GM08714 (cell line): Measurements from ENCODE around the gene SIPA1.

Experiments used
- H3K4me3 ChIP-seq: fragments of 200-500 bp; sonication (Bioruptor generic); 2 replicates; pipeline ENCODE4 v1.5.1; 2014; ENCODE audit warnings: mild to moderate bottlenecking, low read length, inconsistent platforms
- ZNF274 ChIP-seq: IDR thresholded peaks from 2 replicates; pipeline ENCODE4 v1.6.1; 2012; ENCODE audit warnings: mild to moderate bottlenecking, low read depth, low read length

The SIPA1 gene

DNA sequence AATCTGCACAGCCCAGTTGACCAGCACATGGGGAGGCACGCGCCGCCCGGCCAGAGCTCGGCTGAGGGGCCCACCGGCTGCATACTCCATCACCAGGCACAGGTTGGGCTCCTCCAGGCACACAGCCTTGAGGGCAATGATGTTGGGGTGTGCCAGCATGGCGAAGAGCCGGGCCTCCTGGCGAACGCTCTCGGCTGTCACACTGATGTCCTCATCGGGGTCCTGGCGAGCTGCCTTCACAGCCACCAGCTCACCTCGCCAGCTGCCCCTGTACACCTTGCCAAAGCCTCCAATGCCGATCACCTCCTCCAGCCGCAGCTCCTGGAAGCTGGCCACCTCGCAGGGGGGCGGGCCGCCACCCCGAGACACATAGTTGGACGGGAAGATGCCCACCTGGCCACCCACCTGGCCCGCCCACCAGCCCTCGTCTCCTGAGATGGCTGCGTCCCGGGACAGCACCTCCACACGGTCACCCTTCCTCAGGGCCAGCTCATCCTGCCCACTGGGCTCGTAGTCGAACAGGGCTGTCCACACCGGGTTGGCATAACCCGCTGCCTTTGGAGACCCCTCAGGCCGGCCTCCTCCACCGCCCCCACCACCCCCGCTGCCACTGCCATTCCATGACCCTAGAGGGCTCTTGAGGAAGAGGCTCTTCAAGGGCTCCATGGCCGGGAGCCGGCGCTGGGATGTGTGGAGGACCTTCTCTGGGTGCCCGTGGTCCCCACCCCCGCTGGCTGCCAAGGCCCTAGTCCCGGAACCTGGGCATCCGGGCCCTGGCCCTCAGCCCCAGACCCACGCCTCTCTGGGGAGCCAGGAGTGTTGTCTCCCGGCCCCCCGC lies 24.6 kb upstream of the SIPA1 start:
- no peak for TF ChIP-seq ZNF274
- H3K4me3 ChIP-seq = peak overlapping the region; percentile 85

GRCh38 chr11:65615229-65615949 lies 22.5 kb upstream of the SIPA1 start, which contains the start of gene PCNX3:
TSS of gene PCNX3 (plus strand) at chr11:65615776. CDS start at chr11:65616312, 536 bp downstream.
- no peak for TF ChIP-seq ZNF274
- H3K4me3 ChIP-seq = peak within 1 kb of the TSS; percentile 85

DNA sequence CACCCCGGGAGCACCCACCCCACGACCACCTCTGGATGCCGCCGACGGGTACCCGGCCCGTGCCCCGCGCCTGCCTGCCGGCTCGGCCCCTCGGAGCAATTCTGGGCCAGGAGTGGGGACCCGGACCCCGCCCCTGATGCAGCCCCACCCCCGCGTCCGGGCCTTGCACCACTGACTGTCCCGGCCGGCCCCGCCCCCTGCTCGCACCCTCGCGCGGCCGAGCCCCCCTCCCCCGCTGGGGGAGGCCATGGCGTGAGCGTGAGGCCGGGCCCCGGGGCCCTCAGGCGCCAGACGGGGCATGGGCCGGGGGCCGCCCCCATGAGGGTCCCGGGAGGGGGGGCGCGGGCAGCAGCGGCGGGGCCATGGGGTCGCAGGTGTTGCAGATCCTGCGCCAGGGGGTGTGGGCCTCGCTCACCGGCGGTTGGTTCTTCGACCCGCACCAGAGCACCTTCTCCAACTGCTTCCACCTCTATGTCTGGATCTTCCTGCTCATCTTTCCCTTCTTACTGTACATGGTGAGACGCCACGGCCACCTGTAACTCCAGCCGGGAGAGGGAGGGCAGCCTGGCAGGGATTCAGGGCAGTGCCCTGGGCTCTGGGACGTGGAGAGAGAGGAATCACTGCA lies 21.8 kb upstream of the SIPA1 start:
- H3K4me3 ChIP-seq = peak overlapping the region; percentile 76
- TF ChIP-seq ZNF274 = no peak

DNA sequence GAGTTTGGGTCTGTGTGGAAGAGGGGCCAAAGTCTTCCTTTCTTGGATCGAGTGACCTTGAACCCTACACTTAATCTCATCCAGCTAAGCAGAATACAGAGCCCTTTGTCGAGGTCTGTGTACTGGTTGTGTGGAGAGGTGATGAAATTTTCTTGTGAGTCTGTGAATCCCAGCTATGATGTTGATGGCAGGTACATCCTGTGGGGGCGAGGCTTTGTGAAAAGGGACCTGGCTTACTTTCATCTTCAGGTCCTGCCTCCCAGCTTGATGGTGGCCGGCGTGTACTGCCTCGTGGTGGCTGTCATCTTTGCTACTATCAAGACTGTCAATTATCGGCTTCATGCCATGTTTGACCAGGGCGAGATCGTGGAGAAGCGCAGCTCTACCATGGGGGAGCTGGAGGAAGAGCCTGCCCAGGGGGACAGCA lies 21.3 kb upstream of the SIPA1 start:
- H3K4me3 ChIP-seq = peak overlapping the region; percentile 76

DNA sequence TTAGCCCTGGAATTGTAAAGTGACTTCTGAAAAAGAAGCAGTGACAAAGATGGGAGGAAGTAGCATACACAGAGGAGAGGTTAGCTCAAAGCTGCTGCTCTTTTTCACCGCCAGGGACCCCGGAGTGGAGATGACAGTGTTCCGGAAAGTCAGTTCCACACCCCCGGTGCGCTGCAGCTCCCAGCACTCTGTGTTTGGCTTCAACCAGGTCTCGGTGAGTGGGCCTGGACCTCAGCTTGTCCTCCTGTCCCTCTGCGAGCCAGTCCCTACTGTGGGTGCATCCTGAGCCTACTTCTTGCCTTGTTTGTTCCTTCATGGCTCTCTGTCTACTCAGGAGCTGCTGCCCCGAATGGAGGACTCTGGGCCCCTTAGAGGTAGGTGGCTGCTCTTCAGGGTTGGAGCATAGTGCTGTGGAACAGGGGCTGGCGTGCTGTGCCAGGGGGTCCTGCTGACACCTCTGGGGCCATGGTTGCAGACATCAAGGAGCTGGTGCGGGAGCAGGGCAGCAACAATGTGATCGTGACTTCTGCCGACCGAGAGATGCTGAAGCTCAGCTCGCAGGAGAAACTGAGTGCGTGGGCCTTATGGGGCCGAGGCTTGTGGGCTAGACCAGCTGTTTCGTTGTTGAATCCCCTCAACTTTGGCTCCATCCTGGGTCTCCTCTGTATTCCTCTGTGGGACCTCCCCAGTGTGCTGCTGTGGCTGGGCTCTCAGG lies 20.6 kb upstream of the SIPA1 start:
- H3K4me3 ChIP-seq = peak overlapping the region; percentile 76; the same call in 1 of the 2 replicates
- no peak for TF ChIP-seq ZNF274

More for the DNA sequence above, 21.3 kb upstream of the SIPA1 start:
- no peak for TF ChIP-seq ZNF274

GRCh38 chr11:65617990-65618751 lies 19.7 kb upstream of the SIPA1 start:
- no peak overlapping the region for H3K4me3 ChIP-seq

DNA sequence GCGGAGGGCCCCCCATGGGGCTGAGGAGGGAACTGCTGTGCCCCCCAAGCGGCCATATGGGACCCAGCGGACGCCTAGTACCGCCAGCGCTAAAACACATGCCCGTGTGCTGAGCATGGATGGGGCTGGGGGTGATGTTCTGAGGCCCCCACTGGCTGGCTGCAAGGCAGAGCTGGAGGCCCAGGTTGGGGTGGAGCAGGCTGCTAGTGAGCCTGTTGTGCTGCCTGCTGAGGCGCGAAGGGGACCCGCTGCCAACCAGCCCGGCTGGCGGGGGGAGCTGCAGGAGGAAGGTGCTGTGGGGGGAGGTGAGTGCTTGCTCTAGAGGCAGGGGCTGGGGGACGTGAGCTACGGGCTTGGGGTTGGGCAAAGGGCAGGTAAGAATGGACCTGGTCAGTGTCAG lies 19.1 kb upstream of the SIPA1 start:
- no peak overlapping the region for H3K4me3 ChIP-seq
- no peak for TF ChIP-seq ZNF274

More at GRCh38 chr11:65617990-65618751, 19.7 kb upstream of the SIPA1 start:
- TF ChIP-seq ZNF274 = no peak

- no peak overlapping the region for H3K4me3 ChIP-seq
These were observed 18.5 kb upstream of the SIPA1 start for GRCh38 chr11:65619281-65619928.

DNA sequence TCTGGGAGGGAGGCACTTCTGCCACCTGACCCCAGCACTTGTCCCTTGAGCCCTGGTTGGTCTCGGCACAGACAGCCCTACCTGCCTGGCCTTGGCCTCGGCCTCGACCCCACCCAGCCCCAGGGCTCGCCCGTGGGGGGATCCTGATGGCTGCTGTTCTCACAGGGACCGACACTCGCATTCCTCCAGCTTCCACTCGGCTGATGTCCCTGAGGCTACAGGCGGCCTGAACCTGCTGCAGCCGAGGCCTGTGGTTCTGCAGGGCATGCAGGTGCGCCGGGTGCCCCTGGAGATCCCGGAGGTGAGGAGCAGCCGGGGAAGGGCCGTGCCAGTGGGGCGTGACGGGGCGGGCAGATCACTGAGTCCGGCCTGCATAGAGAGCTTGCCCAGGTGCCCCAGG lies 17.2 kb upstream of the SIPA1 start:
- no peak overlapping the region for H3K4me3 ChIP-seq
- no peak for TF ChIP-seq ZNF274

More at GRCh38 chr11:65619281-65619928, 18.5 kb upstream of the SIPA1 start:
- no peak for TF ChIP-seq ZNF274

DNA sequence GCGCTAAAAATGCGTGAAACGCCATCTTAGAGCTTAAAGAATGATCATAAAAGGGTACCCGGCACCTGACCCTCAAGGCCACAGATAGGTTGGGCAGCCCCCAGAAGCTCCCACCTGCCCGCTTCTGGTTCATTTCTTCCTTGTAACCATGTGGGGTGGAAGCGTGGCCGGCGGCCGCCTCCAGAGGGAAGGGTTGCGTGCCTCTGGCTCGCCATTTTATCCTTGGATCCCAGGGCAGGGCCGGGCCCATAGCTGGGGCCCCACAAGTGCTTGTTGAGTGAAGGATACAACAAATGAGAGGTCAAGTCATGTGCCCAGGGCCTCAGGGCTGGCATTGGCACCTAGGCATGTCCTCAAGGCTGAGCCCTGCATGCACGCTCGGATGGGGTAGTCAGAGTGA lies 16.4 kb upstream of the SIPA1 start:
- TF ChIP-seq ZNF274 = no peak

GRCh38 chr11:65622011-65622410 lies 15.9 kb upstream of the SIPA1 start:
- no peak for TF ChIP-seq ZNF274

More for the DNA sequence above, 16.4 kb upstream of the SIPA1 start:
- H3K4me3 ChIP-seq = no peak overlapping the region

GRCh38 chr11:65623177-65623576 lies 14.7 kb upstream of the SIPA1 start:
- H3K4me3 ChIP-seq = no peak overlapping the region
- no peak for TF ChIP-seq ZNF274

More at GRCh38 chr11:65622011-65622410, 15.9 kb upstream of the SIPA1 start:
- no peak overlapping the region for H3K4me3 ChIP-seq
